Uterus (tissue), 2 donors: ENCODE measurements around the gene IGSF3.

Experiments
- CTCF ChIP-seq, 4 experiments: fragments of 200-600 bp in 2 of 4; fragments of 450-650 bp in 2 of 4; sonication (generic) in 2 of 4; IDR thresholded peaks; one replicate each; pipeline ENCODE4 v1.5.1; 2016 to 2019; ENCODE audit warnings: antibody characterized with exemption in 4 of 4, mild to moderate bottlenecking in 2 of 4, moderate library complexity in 1 of 4
- POLR2A ChIP-seq, 2 donors: fragments of 450-650 bp; IDR thresholded peaks; one replicate each; pipeline ENCODE4 v1.6.1; 2016; ENCODE audit warnings: antibody characterized with exemption in 2 of 2, mild to moderate bottlenecking in 1 of 2, moderate library complexity in 1 of 2

- TF ChIP-seq CTCF (IDR thresholded peaks at IDR 0.05) (no peak), POLR2A (IDR thresholded peaks at IDR 0.05) (no peak)
Observed at GRCh38 chr1:116553386-116554115, 114.0 kb downstream of the IGSF3 start.
